Stomach smooth muscle (tissue), 2 donors: ENCODE measurements around the gene MINAR1.
"Not testable (repeated sequence)": the region's sequence is repeated elsewhere in the genome, so short reads cannot be mapped to it uniquely, and the experiment has no call there.

Source experiments
- H3K27ac ChIP-seq: one replicate; pipeline ENCODE4 v1.7.0; 2013; ENCODE audit warnings: mild to moderate bottlenecking, low read length, inconsistent platforms
- H3K27me3 ChIP-seq, 2 donors: one replicate each; pipeline ENCODE4 v1.7.0; 2013; ENCODE audit warnings: low read length in 2 of 2; ENCODE audit not compliant: insufficient read depth in 2 of 2, control insufficient read depth in 1 of 2
- H3K36me3 ChIP-seq, 2 donors: one replicate each; pipeline ENCODE4 v1.7.0; 2013; ENCODE audit warnings: low read length in 2 of 2; ENCODE audit not compliant: control insufficient read depth in 2 of 2, insufficient read depth in 2 of 2
- H3K4me1 ChIP-seq: one replicate; pipeline ENCODE4 v1.7.0; 2013; ENCODE audit warnings: low read length; ENCODE audit not compliant: control insufficient read depth, insufficient read depth
- H3K4me3 ChIP-seq, 2 donors: one replicate each; pipeline ENCODE4 v1.7.0; 2013; ENCODE audit warnings: low read length in 2 of 2
- H3K9ac ChIP-seq, 2 donors: one replicate each; pipeline ENCODE4 v1.7.0; 2013; ENCODE audit warnings: low read length in 2 of 2, mild to moderate bottlenecking in 1 of 2
- H3K9me3 ChIP-seq, 2 donors: one replicate each; pipeline ENCODE4 v1.7.0; 2013; ENCODE audit warnings: low read length in 2 of 2; ENCODE audit not compliant: control insufficient read depth in 2 of 2
- donor health status: healthy.
- donor health status: Pancreatic carcinoma.

MINAR1 gene

DNA sequence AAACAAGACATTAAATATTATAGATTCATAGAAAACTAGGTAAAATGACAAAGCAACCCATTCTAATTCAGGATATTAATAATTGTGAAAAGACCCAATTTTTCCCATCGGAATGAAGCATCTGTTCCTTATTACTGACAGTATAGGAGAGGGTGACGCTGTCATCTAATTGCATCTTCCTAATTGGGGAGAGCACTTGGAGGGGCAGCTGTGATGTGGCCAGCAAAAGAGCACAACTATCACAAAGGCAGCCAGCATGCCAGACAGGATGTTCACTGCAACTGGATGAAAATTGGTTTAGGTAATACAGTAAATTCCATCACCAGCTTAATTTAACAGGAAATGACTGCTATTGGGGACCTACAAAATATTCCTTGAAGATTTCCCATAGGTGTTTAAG, 21.9 kb upstream of the MINAR1 start:
- H3K9me3 ChIP-seq, result no peaks in the 10 kb centered on the region
- H3K27ac ChIP-seq, result no peak overlapping the region
- H3K36me3 ChIP-seq, result no peaks in the 10 kb centered on the region
- H3K4me1 ChIP-seq, result no peaks in the 10 kb centered on the region
- H3K4me3 ChIP-seq, result no peak overlapping the region
- H3K27me3 ChIP-seq, result no peaks in the 10 kb centered on the region
- no peak overlapping the region for H3K9ac ChIP-seq

DNA sequence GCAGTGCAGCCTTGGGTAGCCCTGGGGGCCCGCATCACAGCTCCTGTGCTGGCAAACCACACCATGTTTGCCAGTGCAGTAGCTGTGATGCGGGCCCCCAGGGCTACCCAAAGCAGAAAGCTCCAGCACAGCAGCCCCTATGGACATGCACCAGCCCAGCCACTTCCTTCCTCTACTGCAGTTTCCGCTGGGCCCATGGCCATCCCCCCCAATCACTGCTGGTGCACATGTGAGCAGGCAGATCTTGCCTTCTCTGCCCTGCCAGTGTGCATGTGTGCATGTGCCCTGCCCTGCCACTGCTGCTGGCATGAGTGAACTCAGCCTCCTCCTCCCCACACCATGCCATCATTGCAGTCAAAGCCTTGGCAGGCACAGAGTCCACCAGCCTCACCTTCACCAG, 20.1 kb upstream of the MINAR1 start:
- H3K36me3 ChIP-seq, result no peaks in the 10 kb centered on the region
- H3K27me3 ChIP-seq, result no peaks in the 10 kb centered on the region
- no peaks in the 10 kb centered on the region for H3K4me1 ChIP-seq
- no peak overlapping the region for H3K9ac ChIP-seq
- H3K9me3 ChIP-seq, result no peaks in the 10 kb centered on the region
- no peak overlapping the region for H3K4me3 ChIP-seq
- no peak overlapping the region for H3K27ac ChIP-seq

DNA sequence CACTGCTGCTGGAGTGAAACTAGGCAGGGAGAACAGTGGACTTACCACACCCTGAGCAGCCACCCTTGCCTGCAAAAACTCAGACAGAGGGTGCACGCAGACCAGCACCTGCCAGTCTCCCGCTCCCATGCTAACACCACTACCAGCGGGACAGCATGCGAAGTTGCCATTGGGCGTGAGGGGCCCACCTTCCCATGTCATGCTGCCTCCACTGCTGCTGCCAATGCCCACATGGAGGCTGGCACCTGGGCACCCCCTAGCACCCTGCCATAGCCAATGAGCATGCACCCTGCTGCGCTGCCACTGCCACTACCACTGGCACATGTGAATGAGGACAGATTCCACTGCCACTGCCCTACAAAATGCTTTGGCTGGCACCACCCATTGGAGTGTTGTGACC, 19.7 kb upstream of the MINAR1 start:
- H3K4me1 ChIP-seq, result no peaks in the 10 kb centered on the region
- no peaks in the 10 kb centered on the region for H3K27me3 ChIP-seq
- no peaks in the 10 kb centered on the region for H3K9me3 ChIP-seq
- H3K9ac ChIP-seq, result no peak overlapping the region
- no peak overlapping the region for H3K27ac ChIP-seq
- no peak overlapping the region for H3K4me3 ChIP-seq
- H3K36me3 ChIP-seq, result no peaks in the 10 kb centered on the region

DNA sequence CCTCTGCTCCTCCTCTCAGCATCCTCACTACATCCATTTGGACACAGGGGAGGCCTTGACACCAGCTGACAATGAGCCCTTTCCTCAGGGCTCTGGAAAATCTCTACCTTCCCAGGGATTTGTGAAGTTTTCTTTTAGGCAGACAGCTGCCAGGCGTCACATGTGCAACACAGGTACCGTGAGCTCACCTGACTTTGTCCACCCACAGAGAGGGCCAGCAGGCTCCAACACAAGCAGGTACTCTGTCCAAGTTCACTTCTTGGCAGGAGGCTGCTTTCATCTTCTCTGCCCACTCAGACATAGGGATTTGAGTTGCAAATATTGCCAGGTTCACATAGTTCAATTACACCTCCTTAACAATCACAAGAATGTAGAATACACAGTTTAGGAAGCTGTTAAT, 15.3 kb upstream of the MINAR1 start:
- Histone ChIP-seq H3K4me1 (no peaks in the 10 kb centered on the region), H3K4me3 (no peak overlapping the region), H3K9ac (no peak overlapping the region), H3K36me3 (no peaks in the 10 kb centered on the region), H3K27ac (no peak overlapping the region), H3K9me3 (no peaks in the 10 kb centered on the region), H3K27me3 (peaks cover 0 to 5% of the 10 kb centered on the region in 2 donors)

DNA sequence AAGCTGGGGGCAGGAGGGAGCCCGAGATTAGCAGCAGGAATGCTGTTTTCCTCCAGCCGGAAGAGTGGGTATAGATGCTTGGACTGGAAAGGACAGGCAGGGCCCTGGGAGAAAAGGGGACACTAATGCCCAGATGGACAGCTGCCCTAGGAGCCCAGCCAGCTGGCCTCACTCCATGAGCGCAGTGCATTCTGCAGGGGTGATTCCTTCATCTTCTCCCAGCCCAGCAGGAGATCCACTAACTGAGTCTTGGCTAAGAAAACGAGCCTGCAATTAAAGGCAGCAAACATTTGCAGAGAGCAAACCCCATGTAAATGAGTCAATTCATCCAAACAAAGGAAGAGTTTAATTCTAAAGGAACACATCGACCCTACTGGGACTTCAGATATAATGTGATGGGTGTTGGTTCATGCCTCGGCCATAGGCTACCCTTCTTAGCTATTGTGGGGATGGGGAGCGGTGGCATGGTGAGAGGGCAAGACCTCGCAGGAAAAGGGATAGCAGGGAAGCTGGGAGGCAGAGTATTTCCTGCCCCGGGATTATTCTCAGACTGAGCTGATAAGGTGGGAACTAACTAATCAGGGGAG, 13.3 kb upstream of the MINAR1 start:
- H3K27me3 ChIP-seq, result peaks cover 0 to 5% of the 10 kb centered on the region in 2 donors
- no peak overlapping the region for H3K9ac ChIP-seq
- H3K9me3 ChIP-seq, result no peaks in the 10 kb centered on the region
- H3K36me3 ChIP-seq, result no peaks in the 10 kb centered on the region
- H3K4me3 ChIP-seq, result no peak overlapping the region
- H3K4me1 ChIP-seq, result no peaks in the 10 kb centered on the region
- H3K27ac ChIP-seq, result no peak overlapping the region

DNA sequence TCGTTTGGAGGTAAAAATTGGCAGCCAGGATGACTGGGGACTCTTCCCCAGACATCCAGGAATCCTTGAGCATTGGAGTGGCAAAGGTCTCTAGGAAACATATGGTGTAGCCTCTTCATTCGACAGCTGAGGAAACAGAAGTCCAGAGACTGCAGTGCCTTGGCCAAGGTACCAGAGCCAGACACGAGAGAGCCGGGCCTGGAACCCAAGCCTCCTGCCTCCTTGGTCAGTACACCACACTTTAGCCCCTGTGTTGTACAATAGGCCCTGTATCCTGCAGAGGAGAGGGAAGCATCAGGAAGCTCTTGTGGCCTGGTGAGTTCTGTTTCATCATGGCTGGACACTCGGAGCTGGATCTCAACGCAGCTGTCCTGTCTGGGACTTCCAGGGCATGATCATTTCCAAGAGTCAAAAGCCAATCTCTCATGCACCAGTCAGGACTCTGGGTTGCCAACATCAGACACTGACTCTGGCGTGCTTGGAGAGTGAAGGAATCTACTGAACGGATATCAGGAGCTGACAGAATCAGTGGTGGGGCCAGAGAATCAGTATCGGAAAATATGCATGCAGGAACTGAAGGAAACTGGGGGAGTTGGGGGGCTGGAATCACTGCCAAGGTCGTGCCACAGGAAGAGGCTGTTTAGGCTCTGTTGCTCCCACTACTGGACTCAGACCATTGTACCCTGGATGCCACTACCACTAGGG, 6.4 kb upstream of the MINAR1 start:
- Histone ChIP-seq H3K27ac (no peak overlapping the region), H3K9me3 (no peaks in the 10 kb centered on the region), H3K36me3 (no peaks in the 10 kb centered on the region), H3K9ac (no peak overlapping the region), H3K4me3 (no peak overlapping the region), H3K27me3 (peaks cover 16 to 22% of the 10 kb centered on the region in 2 donors), H3K4me1 (no peaks in the 10 kb centered on the region)

DNA sequence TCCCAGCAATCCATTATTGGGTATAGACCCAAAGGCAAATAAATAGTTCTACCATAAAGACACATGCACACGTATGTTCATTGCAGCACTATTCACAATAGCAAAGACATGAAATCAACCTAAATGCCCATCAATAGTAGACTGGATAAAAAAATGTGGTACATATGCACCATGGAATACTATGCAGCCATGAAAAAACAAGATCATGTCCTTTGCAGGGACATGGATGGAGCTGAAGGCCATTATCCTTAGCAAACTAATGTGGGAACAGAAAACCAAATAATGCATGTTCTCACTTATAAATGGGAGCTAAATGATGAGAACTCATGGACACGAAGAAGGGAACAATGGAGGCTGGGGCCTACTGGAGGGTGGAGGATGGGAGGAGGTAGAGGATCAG, 5.2 kb upstream of the MINAR1 start:
- H3K4me3 ChIP-seq, H3K9ac ChIP-seq, H3K9me3 ChIP-seq, H3K36me3 ChIP-seq, H3K27ac ChIP-seq, H3K4me1 ChIP-seq: not testable (repeated sequence)
- peaks cover 23 to 34% of the 10 kb centered on the region in 2 donors for H3K27me3 ChIP-seq

DNA sequence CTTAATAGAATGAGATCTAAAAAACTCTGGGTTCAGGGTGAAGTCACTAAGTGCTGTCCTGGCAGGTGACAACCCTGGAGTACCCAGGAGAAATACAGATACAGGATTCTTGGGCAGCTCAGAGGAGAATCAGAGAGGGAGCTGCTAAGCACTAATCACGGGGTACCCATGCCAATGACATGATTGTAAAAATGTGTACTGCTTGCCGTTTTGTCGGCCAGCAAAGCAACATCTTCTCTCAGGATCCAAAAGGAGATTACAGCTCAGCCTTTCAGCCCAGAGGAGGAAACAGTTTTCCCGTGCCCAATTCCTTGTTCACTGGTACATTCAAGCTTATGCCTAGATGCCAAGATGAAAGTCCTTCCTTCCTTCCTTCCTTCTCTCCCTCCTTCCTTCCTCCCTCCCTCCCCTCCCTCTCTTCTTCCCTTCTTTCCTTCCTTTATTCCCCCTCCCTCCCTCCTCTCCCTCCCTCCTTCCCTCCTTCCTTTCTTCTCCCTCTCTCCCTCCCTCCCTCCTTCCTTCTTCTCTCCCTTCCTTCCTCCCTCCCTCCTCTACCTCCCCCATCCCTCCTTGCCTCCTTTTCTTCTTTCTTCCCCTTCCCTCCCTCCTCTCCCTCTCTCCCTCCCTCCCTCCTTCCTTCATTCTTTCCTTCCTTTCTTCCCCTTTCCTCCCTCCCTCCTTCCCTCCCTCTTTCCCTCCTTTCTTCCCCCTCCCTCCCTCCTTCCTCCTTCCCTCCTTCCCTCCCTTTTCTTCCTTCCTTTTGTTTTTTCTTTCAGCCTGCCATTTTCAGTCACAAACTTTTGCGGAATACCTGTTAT, 4.1 kb upstream of the MINAR1 start:
- H3K4me3 ChIP-seq, result no peak overlapping the region
- peaks cover 18% of the 10 kb centered on the region for H3K4me1 ChIP-seq
- no peaks in the 10 kb centered on the region for H3K36me3 ChIP-seq
- no peaks in the 10 kb centered on the region for H3K9me3 ChIP-seq
- no peak overlapping the region for H3K27ac ChIP-seq
- H3K9ac ChIP-seq, result no peak overlapping the region
- H3K27me3 ChIP-seq, result peaks cover 29 to 45% of the 10 kb centered on the region in 2 donors

DNA sequence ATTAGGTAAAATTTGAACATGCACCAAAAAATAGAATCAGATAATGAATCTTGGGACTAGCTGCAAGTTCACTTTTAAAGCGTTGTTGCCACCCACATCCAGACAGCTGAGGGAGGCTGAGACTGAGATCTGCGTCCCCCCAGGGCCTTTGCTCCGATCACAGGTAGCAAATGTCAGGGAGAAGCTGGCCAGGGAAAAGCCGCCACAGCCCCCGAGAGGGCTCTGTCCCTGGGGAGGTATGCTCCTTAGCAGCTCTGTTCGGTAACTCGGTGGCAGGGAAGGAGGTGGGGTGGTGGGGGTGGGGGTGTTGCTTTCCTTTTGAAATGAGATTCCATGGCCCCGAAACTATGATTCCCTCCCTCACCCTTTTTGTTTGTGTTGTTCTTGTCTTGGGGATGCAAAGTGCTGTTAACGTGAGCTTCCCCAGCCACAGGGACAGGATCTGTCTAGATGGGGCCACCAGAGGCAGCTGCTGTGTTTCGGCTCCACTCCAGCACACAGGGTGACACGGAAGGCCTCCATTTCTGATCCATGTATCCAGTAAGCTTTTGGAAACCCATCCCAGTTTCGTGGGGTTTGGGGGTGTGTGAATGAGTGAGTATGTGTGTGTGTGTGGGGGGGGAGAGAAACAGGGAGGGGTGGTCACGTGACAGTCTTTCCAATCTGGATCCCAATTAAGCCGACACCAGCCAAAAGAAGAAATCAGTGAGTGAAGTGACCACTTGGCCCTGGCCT, 1.1 kb upstream of the MINAR1 start:
- Histone ChIP-seq H3K9me3 (no peaks in the 10 kb centered on the region), H3K36me3 (no peaks in the 10 kb centered on the region), H3K27me3 (peaks cover 39 to 47% of the 10 kb centered on the region in 2 donors), H3K4me1 (peaks cover 18% of the 10 kb centered on the region), H3K4me3 (peak overlapping the region; percentile 43 to 67), H3K27ac (no peak overlapping the region), H3K9ac (no peak overlapping the region)

DNA sequence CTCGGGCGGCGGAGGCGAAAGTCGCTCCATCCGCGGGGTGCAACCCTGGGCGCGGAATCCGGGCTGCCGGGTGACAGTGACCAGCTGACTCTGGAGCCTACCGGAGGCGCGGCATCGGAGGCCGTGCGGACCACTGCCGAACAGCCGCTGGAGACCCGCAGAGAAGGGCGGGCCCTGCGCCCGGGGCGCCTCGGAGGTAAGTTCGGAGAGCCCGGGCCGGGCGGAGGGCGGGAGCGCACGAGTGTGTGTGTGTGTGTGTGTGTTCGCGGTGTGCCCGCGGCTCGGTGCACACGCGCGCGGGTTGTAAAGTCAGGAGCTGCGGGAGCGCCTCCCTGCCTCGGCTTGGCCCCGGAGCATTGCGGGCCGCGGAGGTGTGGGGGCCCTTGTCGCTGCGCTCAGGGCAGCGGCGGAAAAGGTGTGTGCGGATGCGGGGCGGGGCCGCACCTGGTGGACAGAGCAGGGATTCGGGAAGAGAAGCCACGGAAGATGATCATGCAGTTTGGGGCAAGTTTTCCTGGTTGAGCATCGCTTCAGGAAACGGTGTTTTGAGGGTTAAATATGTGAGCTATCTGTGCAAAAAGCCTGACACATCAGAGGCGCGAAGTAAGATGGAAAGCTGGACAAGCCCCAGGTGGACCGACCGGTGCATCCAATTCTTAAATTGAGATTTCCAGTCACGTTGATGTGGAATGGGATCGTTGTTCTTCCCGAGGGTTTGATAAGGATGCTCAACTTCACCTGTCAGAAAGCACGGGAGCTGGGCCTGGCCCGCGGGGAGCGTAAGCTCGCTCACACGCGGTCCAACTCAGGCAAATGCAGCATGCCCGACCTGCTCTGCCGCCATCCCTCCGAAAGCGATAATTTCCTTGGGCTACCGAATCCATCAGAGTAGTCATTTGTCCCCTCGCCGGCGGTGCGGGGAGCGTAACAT, 474 bp downstream of the MINAR1 start:
- peaks cover 18% of the 10 kb centered on the region for H3K4me1 ChIP-seq
- peak overlapping the region; percentile 43 to 67 for H3K4me3 ChIP-seq
- H3K27me3 ChIP-seq, result peaks cover 36 to 47% of the 10 kb centered on the region in 2 donors

More for the DNA sequence above, 474 bp downstream of the MINAR1 start:
- no peak overlapping the region for H3K9ac ChIP-seq
- H3K9me3 ChIP-seq, result no peaks in the 10 kb centered on the region
- H3K27ac ChIP-seq, result no peak overlapping the region
- H3K36me3 ChIP-seq, result no peaks in the 10 kb centered on the region
